K562 (cell line): ENCODE results near the gene NALCN.

Source experiments
- CEBPG ChIP-seq, 3 experiments: fragments of 200-800 bp in 1 of 3; sonication (Bioruptor generic) in 1 of 3; sonication (generic) in 1 of 3; formaldehyde crosslinking in 1 of 3; IDR thresholded peaks in 2 of 3; conservative IDR thresholded peaks in 1 of 3; 2 replicates each; pipeline versions ENCODE4 v1.6.1 to v1.8.0; 2016 to 2022; ENCODE audit warnings: missing compliant biosample characterization in 2 of 3, missing genetic modification characterization in 2 of 3, mild to moderate bottlenecking in 1 of 3, missing genetic modification reagents in 1 of 3
- SMARCB1 ChIP-seq: IDR thresholded peaks from 2 replicates; pipeline ENCODE4 v1.6.1; 2011; ENCODE audit warnings: improper control_type of control experiment, low read depth; ENCODE audit not compliant: insufficient read length
- SMC3 ChIP-seq: conservative IDR thresholded peaks from 2 replicates; pipeline ENCODE4 v1.6.1; 2011; ENCODE audit warnings: low read depth, low read length, improper control_type of control experiment; ENCODE audit not compliant: insufficient read depth
- SP1 ChIP-seq: sonication (generic); formaldehyde crosslinking; IDR thresholded peaks from 2 replicates; pipeline ENCODE4 v1.8.1; 2022; ENCODE audit warnings: mild to moderate bottlenecking, missing genetic modification reagents
- ZNF184 ChIP-seq: sonication (generic); formaldehyde crosslinking; IDR thresholded peaks from 2 replicates; pipeline ENCODE4 v1.5.0; 2020; ENCODE audit warnings: missing genetic modification reagents

- TF ChIP-seq SMC3 (no peak), SP1 (no peak), ZNF184 (CRISPR knock-in tag) (no peak), CEBPG (CRISPR knock-in tag; IDR thresholded peaks at IDR 0.05) (no peak), CEBPG (tag; conservative IDR thresholded peaks at IDR 0.05 in 1 of 2, IDR thresholded peaks at IDR 0.05 in 1 of 2) (no peak), SMARCB1 (no peak)
These were observed 293.3 kb downstream of the NALCN start for GRCh38 chr13:101123028-101123427.
